NCI-H345 (cell line): ENCODE data around the gene CCDC92.
A peak's percentile ranks its signal among the peaks of the same experiment; 100 is the strongest.

Experiments
- DNase-seq: peaks from one replicate; lab custom pipeline; 2025; lab: John Stamatoyannopoulos, UW

Gene CCDC92

GRCh38 chr12:123976227-123976826 is 3.7 kb upstream of the CCDC92 start:
- DNase-seq, result no peak

GRCh38 chr12:123973552-123974341 is 1.1 kb upstream of the CCDC92 start:
- DNase-seq, result peak; percentile 44

GRCh38 chr12:123971770-123972456 is 718 bp downstream of the CCDC92 start:
- DNase-seq, result peak; percentile 62

GRCh38 chr12:123971449-123971769 is 1.2 kb downstream of the CCDC92 start:
- DNase-seq, result no peak

GRCh38 chr12:123967121-123967586 is 5.5 kb downstream of the CCDC92 start:
- no peak for DNase-seq

GRCh38 chr12:123966596-123966995 is 6.0 kb downstream of the CCDC92 start:
- DNase-seq, result no peak

- DNase-seq, result no peak
Measured at GRCh38 chr12:123965382-123965781, 7.2 kb downstream of the CCDC92 start.

GRCh38 chr12:123963821-123964220 is 8.8 kb downstream of the CCDC92 start:
- no peak for DNase-seq

- DNase-seq, result no peak
Measured at GRCh38 chr12:123962513-123962912, 10.1 kb downstream of the CCDC92 start.

- no peak for DNase-seq
Measured at GRCh38 chr12:123961585-123962345, 10.9 kb downstream of the CCDC92 start.

GRCh38 chr12:123960856-123961255 is 11.8 kb downstream of the CCDC92 start:
- DNase-seq, result no peak

- no peak for DNase-seq
Measured at GRCh38 chr12:123960029-123960735, 12.4 kb downstream of the CCDC92 start.

GRCh38 chr12:123958876-123959275 is 13.8 kb downstream of the CCDC92 start:
- DNase-seq, result no peak

- no peak for DNase-seq
Measured at GRCh38 chr12:123958462-123958861, 14.2 kb downstream of the CCDC92 start.

- no peak for DNase-seq
Measured at GRCh38 chr12:123957196-123957595, 15.4 kb downstream of the CCDC92 start.

GRCh38 chr12:123956249-123956648 is 16.4 kb downstream of the CCDC92 start:
- DNase-seq, result no peak

GRCh38 chr12:123954647-123955350 is 17.8 kb downstream of the CCDC92 start:
- no peak for DNase-seq

GRCh38 chr12:123952037-123952436 is 20.6 kb downstream of the CCDC92 start:
- DNase-seq, result no peak

GRCh38 chr12:123951467-123951866 is 21.2 kb downstream of the CCDC92 start:
- no peak for DNase-seq

GRCh38 chr12:123950476-123951349 is 21.9 kb downstream of the CCDC92 start:
- no peak for DNase-seq
